ENCODE results near the gene BOD1.

Gene BOD1

GRCh38 chr5:173582216-173583111 is 34.0 kb downstream of the BOD1 start:
- TF ChIP-seq ZNF274 (IDR thresholded peaks at IDR 0.05; ENCODE audit: low read depth, low read length) = no peak
- H3K4me3 ChIP-seq (ENCODE audit: low read length) = no peak overlapping the region

DNA sequence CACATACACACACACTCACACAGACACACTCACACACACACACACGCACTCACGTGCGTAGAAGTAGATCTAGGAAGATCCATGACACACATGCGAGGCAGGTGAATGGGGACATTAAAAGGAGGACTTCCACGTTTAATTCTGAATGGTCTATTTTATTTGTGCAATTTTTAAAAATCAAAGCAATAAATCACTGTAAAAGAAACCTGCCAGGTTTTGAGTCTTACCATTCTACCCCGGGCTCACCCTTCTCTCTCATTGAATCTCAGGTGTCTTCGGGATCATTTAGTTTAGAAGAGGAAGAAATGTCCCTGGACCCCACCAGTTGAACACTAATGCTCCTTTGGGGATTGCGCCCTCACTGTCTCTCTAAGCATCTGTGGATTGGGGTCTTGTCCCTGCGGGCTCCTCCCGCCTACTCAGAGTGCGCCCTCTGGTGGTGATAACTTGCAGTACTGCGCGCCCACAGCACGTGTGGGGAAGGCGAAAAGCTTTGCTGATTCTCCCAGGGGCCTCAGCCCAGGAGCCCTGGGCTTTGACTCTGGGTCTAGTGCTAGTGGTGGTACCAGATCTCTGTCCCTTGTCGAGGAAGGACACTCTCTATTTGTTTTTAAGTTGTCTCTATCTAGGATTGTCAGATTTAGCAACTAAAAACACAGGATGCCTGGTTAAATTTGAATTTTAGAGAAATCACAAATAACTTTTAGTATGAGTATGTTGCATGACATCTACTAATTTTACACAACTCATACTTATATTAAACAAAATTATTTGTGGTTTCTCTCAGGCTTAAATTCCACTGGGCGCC is 34.8 kb downstream of the BOD1 start:
- no peak for TF ChIP-seq ZNF274 (IDR thresholded peaks at IDR 0.05; ENCODE audit: low read depth, low read length)
- no peak overlapping the region for H3K4me3 ChIP-seq (ENCODE audit: low read length)

GRCh38 chr5:173578947-173579615 is 37.4 kb downstream of the BOD1 start:
- no peak overlapping the region for H3K4me3 ChIP-seq (ENCODE audit: low read length)
- no peak for TF ChIP-seq ZNF274 (IDR thresholded peaks at IDR 0.05; ENCODE audit: low read depth, low read length)

- no peak overlapping the region for H3K4me3 ChIP-seq (ENCODE audit: low read length)
- TF ChIP-seq ZNF274 (IDR thresholded peaks at IDR 0.05; ENCODE audit: low read depth, low read length) = no peak
Measured at GRCh38 chr5:173577817-173578216, 38.6 kb downstream of the BOD1 start.

DNA sequence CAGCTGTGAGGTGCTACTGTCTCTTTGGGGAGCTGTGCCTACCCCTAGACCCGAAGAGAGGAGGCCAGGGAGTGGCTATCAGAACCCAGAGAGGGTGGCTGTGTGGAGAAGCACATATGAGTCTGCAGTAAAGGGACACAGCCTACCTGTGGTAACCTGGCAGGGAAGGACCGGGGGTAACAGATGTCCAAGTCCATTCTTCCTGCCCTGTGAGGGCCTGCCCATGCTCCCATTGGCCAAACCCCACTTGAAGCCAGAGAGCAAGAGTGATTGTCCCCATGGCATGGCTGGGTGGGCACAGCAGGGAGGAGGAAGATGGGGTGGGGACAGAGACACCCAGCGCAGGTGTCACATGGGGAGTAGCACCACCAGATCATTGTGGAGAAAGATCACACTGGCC is 39.3 kb downstream of the BOD1 start:
- TF ChIP-seq ZNF274 (IDR thresholded peaks at IDR 0.05; ENCODE audit: low read depth, low read length) = no peak
- H3K4me3 ChIP-seq (ENCODE audit: low read length) = no peak overlapping the region

- no peak for TF ChIP-seq ZNF274 (IDR thresholded peaks at IDR 0.05; ENCODE audit: low read depth, low read length)
- no peak overlapping the region for H3K4me3 ChIP-seq (ENCODE audit: low read length)
Measured at GRCh38 chr5:173575985-173576384, 40.5 kb downstream of the BOD1 start.

DNA sequence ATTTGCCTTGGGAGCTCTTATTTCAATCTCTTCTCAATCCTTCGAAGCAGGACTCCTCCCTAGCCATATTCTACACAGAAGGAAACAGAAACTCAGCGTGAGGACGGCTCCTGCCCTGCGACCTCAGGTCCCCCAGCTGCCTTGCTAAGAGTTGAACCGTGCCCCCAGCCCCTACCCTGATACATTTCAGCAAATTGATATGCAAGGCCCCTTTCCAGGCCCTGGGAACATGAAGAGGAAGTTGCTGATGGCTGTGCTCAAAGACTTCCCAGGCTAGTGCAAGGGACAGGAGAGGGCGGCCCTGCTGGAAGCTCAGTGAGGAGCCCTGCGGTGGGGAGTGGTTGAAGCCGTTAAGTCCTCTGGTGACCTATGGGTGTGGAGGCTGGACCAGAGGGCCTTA is 41.5 kb downstream of the BOD1 start:
- TF ChIP-seq ZNF274 (IDR thresholded peaks at IDR 0.05; ENCODE audit: low read depth, low read length) = no peak
- H3K4me3 ChIP-seq (ENCODE audit: low read length) = no peak overlapping the region

DNA sequence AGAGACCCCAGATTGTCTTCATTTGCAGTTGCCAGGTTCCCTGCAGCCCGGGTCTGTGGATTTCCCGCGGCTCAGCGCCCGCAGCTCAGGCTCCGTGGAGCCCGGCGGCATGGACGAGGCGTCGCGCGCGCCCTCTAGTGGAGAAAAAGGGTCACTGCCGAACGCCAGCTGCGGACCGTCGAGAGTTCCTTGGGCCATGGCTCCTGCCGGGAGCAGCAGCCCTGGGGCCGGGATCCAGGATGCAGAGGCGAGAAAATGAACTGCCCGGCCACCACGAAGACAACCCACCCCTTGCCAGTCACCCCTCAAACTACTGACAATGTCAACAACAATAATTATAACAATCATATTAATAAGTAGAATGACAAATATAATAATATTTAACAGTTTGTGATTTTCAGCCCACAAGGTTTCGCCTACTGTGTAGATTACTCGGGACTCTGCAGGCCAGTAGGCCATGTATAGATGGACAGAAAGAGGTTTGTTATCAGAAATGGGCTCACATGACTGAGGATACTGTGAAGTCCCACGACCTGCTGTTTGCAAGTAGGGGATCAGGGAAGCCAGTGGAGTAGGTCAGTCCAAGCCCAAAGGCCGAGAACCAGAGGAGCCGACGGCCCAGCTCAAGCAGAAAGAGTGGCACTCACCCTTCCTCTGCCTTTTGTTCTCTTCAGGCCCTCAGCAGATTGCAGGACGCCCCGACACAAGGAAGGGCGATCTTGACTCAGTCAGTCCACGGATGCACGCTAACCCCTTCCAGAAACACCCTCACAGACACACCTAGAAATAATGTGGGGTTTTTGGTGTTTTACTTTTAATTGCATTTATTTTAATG is 43.1 kb downstream of the BOD1 start:
- TF ChIP-seq ZNF274 (IDR thresholded peaks at IDR 0.05; ENCODE audit: low read depth, low read length) = no peak
- H3K4me3 ChIP-seq (ENCODE audit: low read length) = no peak overlapping the region

DNA sequence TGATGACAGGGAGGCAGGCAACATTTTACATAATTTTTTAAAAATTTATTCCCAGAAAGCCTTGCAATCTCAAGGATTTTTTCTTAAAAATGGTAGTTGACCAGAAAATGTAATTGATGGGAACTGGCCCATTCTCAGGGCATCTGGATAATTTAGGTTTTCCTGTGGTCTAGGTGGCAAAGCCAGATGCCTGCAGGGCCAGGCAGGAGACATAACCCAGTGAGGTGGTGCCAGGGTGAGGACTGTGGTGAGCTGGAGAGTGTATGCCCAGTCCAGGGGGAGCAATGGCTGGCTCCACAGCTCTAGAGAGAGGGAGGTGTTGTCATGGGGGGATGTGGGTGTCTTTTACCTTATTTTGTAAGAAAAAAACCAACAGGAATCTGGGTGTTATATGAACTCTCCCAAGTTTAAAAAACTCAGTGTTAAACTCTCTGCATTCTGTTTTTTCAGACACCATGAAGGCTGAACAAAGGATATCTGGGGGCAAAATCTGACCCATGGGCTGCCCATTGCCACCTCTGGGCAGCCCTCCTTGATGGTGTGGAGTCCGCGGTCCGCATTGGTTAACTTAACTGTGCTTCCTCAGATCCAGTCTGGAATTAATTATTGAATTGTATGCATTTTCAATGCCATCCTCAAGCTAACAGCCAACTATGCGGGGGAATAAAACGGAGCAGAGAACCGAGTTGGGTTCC is 43.9 kb downstream of the BOD1 start:
- H3K4me3 ChIP-seq (ENCODE audit: low read length) = no peak overlapping the region
- TF ChIP-seq ZNF274 (IDR thresholded peaks at IDR 0.05; ENCODE audit: low read depth, low read length) = no peak

- no peak for TF ChIP-seq ZNF274 (IDR thresholded peaks at IDR 0.05; ENCODE audit: low read depth, low read length)
Measured at GRCh38 chr5:173570321-173571090, 45.9 kb downstream of the BOD1 start.

DNA sequence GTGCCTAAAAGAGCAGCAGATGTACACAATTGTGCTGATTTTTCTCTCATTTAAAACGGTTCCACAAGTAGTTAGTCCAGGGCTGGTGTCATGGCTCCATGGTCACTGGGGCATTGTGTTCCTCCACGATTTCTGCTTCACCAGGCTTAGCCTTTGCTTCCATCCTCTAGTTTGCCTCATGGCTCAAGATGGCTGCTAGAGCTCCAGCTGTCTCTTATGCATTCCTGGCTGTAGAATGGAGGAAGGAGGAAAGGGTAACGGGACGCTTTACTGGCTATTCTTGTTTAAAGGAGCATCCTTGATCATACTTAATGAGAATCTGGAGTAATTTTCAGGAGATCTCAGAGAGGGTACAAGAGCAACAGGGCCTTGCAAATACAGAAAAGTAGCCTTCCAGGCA is 47.7 kb downstream of the BOD1 start:
- no peak for TF ChIP-seq ZNF274 (IDR thresholded peaks at IDR 0.05; ENCODE audit: low read depth, low read length)
- no peak overlapping the region for H3K4me3 ChIP-seq (ENCODE audit: low read length)

More at GRCh38 chr5:173570321-173571090, 45.9 kb downstream of the BOD1 start:
- no peak overlapping the region for H3K4me3 ChIP-seq (ENCODE audit: low read length)

- no peak overlapping the region for H3K4me3 ChIP-seq (ENCODE audit: low read length)
- TF ChIP-seq ZNF274 (IDR thresholded peaks at IDR 0.05; ENCODE audit: low read depth, low read length) = no peak
Measured at GRCh38 chr5:173568128-173568527, 48.3 kb downstream of the BOD1 start.

Data from GM08714 (cell line).